Measurements from ENCODE around the gene SC5D.

SC5D gene

GRCh38 chr11:121309688-121310087 is 17.1 kb downstream of the SC5D start:
- no peak for DNase-seq (ENCODE audit: low read depth)
- TF ChIP-seq, protein P1, sequence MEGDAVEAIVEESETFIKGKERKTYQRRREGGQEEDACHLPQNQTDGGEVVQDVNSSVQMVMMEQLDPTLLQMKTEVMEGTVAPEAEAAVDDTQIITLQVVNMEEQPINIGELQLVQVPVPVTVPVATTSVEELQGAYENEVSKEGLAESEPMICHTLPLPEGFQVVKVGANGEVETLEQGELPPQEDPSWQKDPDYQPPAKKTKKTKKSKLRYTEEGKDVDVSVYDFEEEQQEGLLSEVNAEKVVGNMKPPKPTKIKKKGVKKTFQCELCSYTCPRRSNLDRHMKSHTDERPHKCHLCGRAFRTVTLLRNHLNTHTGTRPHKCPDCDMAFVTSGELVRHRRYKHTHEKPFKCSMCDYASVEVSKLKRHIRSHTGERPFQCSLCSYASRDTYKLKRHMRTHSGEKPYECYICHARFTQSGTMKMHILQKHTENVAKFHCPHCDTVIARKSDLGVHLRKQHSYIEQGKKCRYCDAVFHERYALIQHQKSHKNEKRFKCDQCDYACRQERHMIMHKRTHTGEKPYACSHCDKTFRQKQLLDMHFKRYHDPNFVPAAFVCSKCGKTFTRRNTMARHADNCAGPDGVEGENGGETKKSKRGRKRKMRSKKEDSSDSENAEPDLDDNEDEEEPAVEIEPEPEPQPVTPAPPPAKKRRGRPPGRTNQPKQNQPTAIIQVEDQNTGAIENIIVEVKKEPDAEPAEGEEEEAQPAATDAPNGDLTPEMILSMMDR (IDR thresholded peaks at IDR 0.05; ENCODE audit: low read depth, low read length, missing control alignments): no peak
- no peak overlapping the region for H3K4me3 ChIP-seq (ENCODE audit: low read depth, low read length)
- in situ Hi-C loops (cut with HindIII; ENCODE audit: low sequenced_read_pairs): no loop called here

DNA sequence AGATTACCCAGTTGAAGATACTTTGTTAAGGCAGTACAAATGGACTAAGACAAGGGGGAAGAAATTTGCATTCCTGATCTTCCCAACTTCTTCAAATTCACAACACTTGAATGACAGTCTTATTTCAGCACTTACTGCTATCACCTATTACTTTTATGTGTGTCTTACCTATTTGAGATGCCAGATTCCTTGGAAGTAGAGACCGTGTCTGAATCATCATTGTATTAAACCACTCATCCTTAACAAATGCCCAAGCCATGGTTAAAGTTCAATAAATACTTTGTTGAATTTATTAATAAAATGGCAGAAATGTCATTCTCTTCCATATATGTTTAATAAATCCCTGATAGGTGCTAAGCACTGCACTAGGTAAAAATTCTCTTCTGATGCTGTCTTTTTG is 18.3 kb downstream of the SC5D start:
- DNase-seq (ENCODE audit: low read depth): no peak
- no peak overlapping the region for H3K4me3 ChIP-seq (ENCODE audit: low read depth, low read length)
- TF ChIP-seq, protein P1 (IDR thresholded peaks at IDR 0.05; ENCODE audit: low read depth, low read length, missing control alignments): no peak
- in situ Hi-C loops (cut with HindIII; ENCODE audit: low sequenced_read_pairs): no loop called here

- TF ChIP-seq, protein P1 (IDR thresholded peaks at IDR 0.05; ENCODE audit: low read depth, low read length, missing control alignments): no peak
- in situ Hi-C loops (cut with HindIII; ENCODE audit: low sequenced_read_pairs): no loop called here
- no peak for DNase-seq (ENCODE audit: low read depth)
- no peak overlapping the region for H3K4me3 ChIP-seq (ENCODE audit: low read depth, low read length)
Measured at GRCh38 chr11:121311373-121311772, 18.8 kb downstream of the SC5D start.

DNA sequence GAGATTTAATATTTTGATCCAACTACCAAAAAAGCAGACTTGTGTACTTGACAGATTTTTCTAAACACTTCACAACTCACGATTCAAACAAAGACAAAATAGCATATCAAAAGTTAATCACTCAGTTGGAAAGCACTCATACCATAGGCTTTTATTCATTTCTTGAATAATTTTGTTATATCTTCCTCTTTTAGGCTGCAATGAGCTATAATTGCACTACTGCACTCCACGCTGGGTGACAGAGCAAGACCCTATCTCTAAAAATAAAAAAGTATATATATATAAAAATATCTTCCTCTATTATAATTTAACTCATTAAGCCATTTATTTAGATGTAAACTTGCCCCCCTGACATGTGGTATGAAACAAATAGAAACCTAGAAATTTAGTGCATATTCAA is 19.9 kb downstream of the SC5D start:
- DNase-seq (ENCODE audit: low read depth): no peak
- TF ChIP-seq, protein P1 (IDR thresholded peaks at IDR 0.05; ENCODE audit: low read depth, low read length, missing control alignments): no peak
- in situ Hi-C loops (cut with HindIII; ENCODE audit: low sequenced_read_pairs): no loop called here
- no peak overlapping the region for H3K4me3 ChIP-seq (ENCODE audit: low read depth, low read length)

GRCh38 chr11:121318848-121319834 is 26.6 kb downstream of the SC5D start:
- H3K4me3 ChIP-seq (ENCODE audit: low read depth, low read length): no peak overlapping the region
- DNase-seq (ENCODE audit: low read depth): peak; percentile 29
- TF ChIP-seq, protein P1 (IDR thresholded peaks at IDR 0.05; ENCODE audit: low read depth, low read length, missing control alignments): peak; percentile 85
- in situ Hi-C loops (cut with HindIII; ENCODE audit: low sequenced_read_pairs): no loop called here

GRCh38 chr11:121321614-121322243 is 29.2 kb downstream of the SC5D start:
- H3K4me3 ChIP-seq (ENCODE audit: low read depth, low read length): no peak overlapping the region
- in situ Hi-C loops (cut with HindIII; ENCODE audit: low sequenced_read_pairs): no loop called here
- no peak for DNase-seq (ENCODE audit: low read depth)
- TF ChIP-seq, protein P1 (IDR thresholded peaks at IDR 0.05; ENCODE audit: low read depth, low read length, missing control alignments): peak; percentile 21

All from astrocyte of the cerebellum (primary cell).